Measurements from ENCODE around the gene TESK2. TPM values are rescaled to one million over a fixed set of nuclear protein-coding genes. Genes with fewer than 3 reads are reported as not detected.

The TESK2 gene
- total RNA-seq, 1 donor from 2014 or later, result 13.5 TPM

DNA sequence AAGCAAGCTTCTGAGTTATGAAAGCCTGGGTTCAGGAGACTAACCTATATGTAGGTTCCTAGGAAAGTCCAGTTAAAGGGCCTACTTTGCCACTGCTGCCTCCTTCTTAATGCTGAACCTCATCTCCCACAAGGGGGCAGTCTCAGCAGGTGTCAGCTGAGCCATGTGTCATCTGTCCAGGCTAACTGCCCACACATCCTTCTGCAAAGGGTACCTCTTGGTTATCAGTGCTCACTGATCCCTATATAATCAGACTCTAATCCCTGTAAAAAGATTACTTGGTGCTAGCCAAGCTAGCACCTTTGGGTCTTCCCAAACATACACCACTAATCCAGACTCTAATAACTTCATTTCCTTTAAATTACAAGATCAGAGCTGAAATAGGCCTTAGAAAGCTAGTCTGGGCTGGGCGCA, 21.7 kb upstream of the TESK2 start:
- Histone ChIP-seq H3K36me3 (peaks cover 4 to 87% of the 10 kb centered on the region in 2 donors), H3K4me1 (peaks cover 20% of the 10 kb centered on the region)

GRCh38 chr1:45510972-45511527, 20.1 kb upstream of the TESK2 start:
- Histone ChIP-seq H3K4me3 (no peak overlapping the region), H3K27ac (no peak overlapping the region), H3K4me1 (peaks cover 4% of the 10 kb centered on the region), H3K36me3 (peaks cover 4 to 71% of the 10 kb centered on the region in 2 donors), H3K27me3 (no peaks in the 10 kb centered on the region), H3K9me3 (no peaks in the 10 kb centered on the region)
- intact Hi-C loops (cut with DNase I), result no loop called here
- DNase-seq (ENCODE audit: extremely low spot score in 2 of 2), result no peak
- TF ChIP-seq POLR2A (IDR thresholded peaks at IDR 0.05) (no peak), POLR2AphosphoS5 (IDR thresholded peaks at IDR 0.05; ENCODE audit: insufficient read depth in 1 of 2, low read depth in 1 of 2) (no peak)
- TF ChIP-seq, protein P1, sequence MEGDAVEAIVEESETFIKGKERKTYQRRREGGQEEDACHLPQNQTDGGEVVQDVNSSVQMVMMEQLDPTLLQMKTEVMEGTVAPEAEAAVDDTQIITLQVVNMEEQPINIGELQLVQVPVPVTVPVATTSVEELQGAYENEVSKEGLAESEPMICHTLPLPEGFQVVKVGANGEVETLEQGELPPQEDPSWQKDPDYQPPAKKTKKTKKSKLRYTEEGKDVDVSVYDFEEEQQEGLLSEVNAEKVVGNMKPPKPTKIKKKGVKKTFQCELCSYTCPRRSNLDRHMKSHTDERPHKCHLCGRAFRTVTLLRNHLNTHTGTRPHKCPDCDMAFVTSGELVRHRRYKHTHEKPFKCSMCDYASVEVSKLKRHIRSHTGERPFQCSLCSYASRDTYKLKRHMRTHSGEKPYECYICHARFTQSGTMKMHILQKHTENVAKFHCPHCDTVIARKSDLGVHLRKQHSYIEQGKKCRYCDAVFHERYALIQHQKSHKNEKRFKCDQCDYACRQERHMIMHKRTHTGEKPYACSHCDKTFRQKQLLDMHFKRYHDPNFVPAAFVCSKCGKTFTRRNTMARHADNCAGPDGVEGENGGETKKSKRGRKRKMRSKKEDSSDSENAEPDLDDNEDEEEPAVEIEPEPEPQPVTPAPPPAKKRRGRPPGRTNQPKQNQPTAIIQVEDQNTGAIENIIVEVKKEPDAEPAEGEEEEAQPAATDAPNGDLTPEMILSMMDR (IDR thresholded peaks at IDR 0.05), result no peak

More for the DNA sequence above, 21.7 kb upstream of the TESK2 start:
- no peaks in the 10 kb centered on the region for H3K27me3 ChIP-seq
- no peak overlapping the region for H3K27ac ChIP-seq
- TF ChIP-seq, protein P1 (IDR thresholded peaks at IDR 0.05), result peak; percentile 45 to 55 (median 46)
- TF ChIP-seq POLR2AphosphoS5 (IDR thresholded peaks at IDR 0.05; ENCODE audit: insufficient read depth in 1 of 2, low read depth in 1 of 2), result no peak
- no peak overlapping the region for H3K4me3 ChIP-seq
- intact Hi-C loops (cut with DNase I), result no loop called here
- H3K9me3 ChIP-seq, result no peaks in the 10 kb centered on the region
- DNase-seq (ENCODE audit: extremely low spot score in 2 of 2), result no peak

DNA sequence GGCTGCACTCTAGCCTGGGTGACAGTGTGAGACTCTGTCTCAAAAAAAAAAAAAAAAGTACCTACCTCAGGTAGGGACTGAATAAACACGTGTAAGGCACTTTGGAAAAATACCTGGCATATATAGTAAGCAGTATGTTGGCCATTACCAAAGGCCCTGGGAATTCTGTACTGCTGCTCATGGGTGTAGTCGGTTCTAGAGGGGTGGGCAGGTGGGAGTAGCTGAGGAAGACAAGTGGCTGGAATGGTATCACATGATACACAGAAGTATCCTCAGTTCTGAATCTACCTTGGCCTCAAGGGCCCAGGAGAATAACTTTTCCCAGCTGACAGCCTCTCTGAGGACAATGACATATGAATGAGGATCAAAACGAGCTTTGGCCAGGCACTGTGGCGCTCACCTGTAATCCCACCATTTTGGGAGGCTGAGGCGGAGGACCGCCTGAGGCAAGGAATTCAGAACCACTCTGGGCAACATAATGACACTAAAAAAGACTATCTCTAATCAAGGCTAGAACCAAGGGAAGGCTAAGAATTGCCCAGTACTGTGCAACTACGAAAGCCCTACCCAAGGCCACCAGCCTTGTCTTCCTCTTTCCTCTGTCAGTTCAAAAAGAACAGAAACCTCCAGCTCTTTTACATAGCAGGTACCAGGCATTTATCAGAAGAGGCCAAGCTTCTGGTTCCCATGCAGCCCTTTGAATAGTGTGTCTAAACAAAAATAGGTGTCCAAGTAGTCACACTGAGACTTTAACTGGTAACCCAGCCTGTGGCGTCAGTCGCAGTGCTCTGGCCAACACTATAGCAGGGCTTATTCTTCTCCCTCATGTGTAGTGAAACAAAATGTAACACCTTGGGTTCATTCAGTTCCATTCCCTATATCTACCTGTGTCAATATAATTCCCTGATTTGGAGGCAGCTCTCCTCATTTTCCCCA, 19.3 kb upstream of the TESK2 start:
- Histone ChIP-seq H3K27me3 (no peaks in the 10 kb centered on the region), H3K27ac (no peak overlapping the region), H3K9me3 (no peaks in the 10 kb centered on the region), H3K4me1 (no peaks in the 10 kb centered on the region), H3K36me3 (peaks cover 0 to 65% of the 10 kb centered on the region in 2 donors), H3K4me3 (no peak overlapping the region)
- DNase-seq (ENCODE audit: extremely low spot score in 2 of 2), result no peak
- intact Hi-C loops (cut with DNase I), result no loop called here
- TF ChIP-seq, protein P1 (IDR thresholded peaks at IDR 0.05), result no peak
- TF ChIP-seq POLR2A (IDR thresholded peaks at IDR 0.05), result no peak

GRCh38 chr1:45508295-45509151, 17.6 kb upstream of the TESK2 start:
- H3K36me3 ChIP-seq, result peaks cover 0 to 48% of the 10 kb centered on the region in 2 donors
- intact Hi-C loops (cut with DNase I), result no loop called here

More at GRCh38 chr1:45508295-45509151, 17.6 kb upstream of the TESK2 start:
- Histone ChIP-seq H3K27ac (no peak overlapping the region), H3K27me3 (no peaks in the 10 kb centered on the region), H3K4me3 (no peak overlapping the region), H3K9me3 (no peaks in the 10 kb centered on the region), H3K4me1 (no peaks in the 10 kb centered on the region)
- TF ChIP-seq, protein P1 (IDR thresholded peaks at IDR 0.05), result no peak
- no peak for TF ChIP-seq POLR2AphosphoS5 (IDR thresholded peaks at IDR 0.05; ENCODE audit: insufficient read depth in 1 of 2, low read depth in 1 of 2)
- no peak for DNase-seq (ENCODE audit: extremely low spot score in 2 of 2)
